Measurements from ENCODE around the gene CDH4. TPM values are rescaled to one million over a fixed set of nuclear protein-coding genes. Genes with fewer than 3 reads are reported as not detected.
A peak's percentile ranks its signal among the peaks of the same experiment; 100 is the strongest.

Gene CDH4
- total RNA-seq, 1 donor from 2014 or later = 8.9 TPM

DNA sequence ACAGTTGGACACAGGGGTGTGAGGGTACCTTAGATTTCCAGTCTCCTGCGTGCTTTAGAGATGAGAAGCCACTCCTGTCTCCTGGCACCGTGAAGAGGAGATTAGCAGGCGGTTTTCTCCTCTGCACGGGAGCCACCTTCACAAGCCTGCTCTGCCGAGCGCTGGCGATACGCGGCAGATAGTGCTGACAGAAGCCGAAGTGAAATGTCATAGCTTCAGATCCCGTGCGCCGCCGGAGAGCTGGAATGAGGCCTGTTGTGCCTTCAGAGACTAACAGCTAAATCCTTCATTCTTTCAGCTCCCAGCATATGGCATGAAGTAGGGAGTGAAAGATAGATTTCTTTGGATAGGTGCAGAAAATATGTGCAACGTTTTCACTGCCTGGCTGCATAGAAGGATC is 442.6 kb downstream of the CDH4 start:
- no peak for DNase-seq (ENCODE audit: low read depth, low spot score)
- TF ChIP-seq, protein P1, sequence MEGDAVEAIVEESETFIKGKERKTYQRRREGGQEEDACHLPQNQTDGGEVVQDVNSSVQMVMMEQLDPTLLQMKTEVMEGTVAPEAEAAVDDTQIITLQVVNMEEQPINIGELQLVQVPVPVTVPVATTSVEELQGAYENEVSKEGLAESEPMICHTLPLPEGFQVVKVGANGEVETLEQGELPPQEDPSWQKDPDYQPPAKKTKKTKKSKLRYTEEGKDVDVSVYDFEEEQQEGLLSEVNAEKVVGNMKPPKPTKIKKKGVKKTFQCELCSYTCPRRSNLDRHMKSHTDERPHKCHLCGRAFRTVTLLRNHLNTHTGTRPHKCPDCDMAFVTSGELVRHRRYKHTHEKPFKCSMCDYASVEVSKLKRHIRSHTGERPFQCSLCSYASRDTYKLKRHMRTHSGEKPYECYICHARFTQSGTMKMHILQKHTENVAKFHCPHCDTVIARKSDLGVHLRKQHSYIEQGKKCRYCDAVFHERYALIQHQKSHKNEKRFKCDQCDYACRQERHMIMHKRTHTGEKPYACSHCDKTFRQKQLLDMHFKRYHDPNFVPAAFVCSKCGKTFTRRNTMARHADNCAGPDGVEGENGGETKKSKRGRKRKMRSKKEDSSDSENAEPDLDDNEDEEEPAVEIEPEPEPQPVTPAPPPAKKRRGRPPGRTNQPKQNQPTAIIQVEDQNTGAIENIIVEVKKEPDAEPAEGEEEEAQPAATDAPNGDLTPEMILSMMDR (conservative IDR thresholded peaks at IDR 0.05) = no peak
- Mint-ChIP-seq H3K27ac (ENCODE audit: unreplicated experiment) (no peak overlapping the region), H3K4me1 (peaks cover 9% of the 10 kb centered on the region), H3K4me3 (no peak overlapping the region), H3K27me3 (ENCODE audit: low read depth) (no peaks in the 10 kb centered on the region), H3K36me3 (ENCODE audit: low read depth) (no peaks in the 10 kb centered on the region), H3K9me3 (no peaks in the 10 kb centered on the region)

DNA sequence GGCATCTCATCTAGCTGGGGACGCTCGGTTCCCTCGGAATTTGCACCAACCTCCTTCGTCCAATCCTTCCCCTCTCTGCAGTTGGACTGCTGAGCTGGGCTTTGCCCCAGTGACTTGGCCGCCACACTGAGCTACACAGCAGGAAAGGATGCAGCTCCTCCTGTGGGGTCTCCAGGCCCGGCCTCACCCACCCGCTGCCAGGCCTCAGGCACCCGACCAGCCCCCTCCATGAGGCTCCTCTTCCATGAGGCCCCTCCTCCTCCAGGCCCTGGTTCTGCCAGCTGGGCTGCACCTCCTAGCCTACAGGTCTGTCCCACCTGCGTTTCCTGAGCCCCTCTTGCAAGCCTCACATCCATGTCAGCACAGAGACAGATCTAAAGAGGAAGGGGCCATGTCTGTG is 443.7 kb downstream of the CDH4 start:
- H3K36me3 Mint-ChIP-seq (ENCODE audit: low read depth) = no peaks in the 10 kb centered on the region
- DNase-seq (ENCODE audit: low read depth, low spot score) = no peak
- H3K4me3 Mint-ChIP-seq = no peak overlapping the region
- H3K4me1 Mint-ChIP-seq = peaks cover 17% of the 10 kb centered on the region
- H3K9me3 Mint-ChIP-seq = no peaks in the 10 kb centered on the region
- H3K27me3 Mint-ChIP-seq (ENCODE audit: low read depth) = no peaks in the 10 kb centered on the region
- H3K27ac Mint-ChIP-seq (ENCODE audit: unreplicated experiment) = peak overlapping the region; percentile 27
- TF ChIP-seq, protein P1 (conservative IDR thresholded peaks at IDR 0.05) = no peak

DNA sequence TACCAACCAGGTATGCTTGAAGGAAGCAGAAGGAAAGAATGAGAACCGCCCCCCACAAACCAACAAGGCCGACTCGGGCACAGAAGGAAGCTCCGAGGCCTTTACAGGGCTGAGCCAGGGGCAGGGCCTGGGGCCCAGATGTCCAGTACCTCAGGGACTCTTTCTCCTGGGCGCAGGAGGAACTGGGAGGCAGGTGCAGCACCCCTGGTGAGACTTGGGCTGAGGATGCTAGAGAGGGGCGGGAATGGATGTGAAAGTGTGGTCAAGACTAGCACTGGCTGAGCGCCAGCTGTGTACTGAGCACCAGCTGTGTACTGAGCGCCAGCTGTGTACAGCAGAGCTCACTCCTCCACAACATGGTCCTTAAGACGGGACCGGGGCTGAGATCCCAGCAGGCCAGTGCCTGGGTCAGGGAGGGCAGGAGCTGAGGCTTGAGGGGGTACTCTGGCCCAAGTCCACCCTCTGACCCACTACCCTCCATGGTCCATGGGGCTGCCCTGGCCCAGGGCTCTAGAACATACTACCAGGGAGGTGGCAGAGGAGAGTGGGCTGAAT is 444.2 kb downstream of the CDH4 start:
- Mint-ChIP-seq H3K27ac (ENCODE audit: unreplicated experiment) (peak overlapping the region; percentile 27), H3K9me3 (no peaks in the 10 kb centered on the region), H3K27me3 (ENCODE audit: low read depth) (no peaks in the 10 kb centered on the region), H3K4me3 (no peak overlapping the region), H3K36me3 (ENCODE audit: low read depth) (no peaks in the 10 kb centered on the region), H3K4me1 (peaks cover 21% of the 10 kb centered on the region)
- DNase-seq (ENCODE audit: low read depth, low spot score) = no peak
- TF ChIP-seq, protein P1 (conservative IDR thresholded peaks at IDR 0.05) = no peak

DNA sequence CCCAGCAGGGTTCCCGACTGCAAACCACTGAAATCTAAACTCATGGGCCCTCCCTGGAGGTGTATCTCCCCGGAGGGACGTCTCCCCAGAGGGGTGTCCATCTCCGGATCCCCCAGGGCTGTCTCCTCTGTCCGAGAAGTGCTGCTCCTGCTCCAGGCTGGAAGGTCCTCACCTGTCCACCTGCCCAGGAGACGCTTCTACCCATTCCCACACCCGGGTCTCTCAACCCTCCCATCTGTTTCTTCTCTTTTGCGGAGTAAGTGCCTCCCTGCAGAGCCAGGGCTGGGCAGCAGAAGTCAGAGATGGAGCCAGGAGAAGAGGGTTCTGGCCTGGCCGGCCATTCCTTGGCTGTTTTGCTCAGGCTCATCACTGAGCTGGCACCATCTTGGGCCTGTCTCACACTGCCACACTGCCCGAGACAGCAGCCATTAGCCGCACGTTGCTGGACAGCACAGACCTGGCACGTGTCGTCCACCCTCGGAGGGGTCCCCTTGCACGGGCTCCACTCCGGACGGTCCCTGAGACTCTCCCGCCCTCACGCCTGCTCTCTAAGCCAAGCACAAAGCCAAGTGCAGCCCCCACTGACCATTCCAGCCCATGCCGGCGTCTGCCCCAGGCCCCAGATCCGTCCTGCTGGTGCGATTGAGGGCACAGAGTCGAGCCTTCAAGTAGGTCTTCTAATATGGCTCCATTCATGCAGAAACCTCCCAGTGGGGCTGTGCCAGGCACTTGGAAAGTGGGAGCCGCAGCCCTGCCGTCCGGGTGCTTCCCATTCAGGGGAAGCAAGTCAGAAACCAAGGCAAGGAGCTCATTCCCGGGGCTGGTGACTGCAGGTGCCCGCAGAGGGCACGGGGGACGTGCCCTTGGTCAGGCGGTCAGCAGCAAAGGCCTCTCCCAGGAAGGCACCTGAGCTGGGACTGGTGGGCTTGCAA is 445.9 kb downstream of the CDH4 start:
- H3K27me3 Mint-ChIP-seq (ENCODE audit: low read depth) = no peaks in the 10 kb centered on the region
- H3K4me3 Mint-ChIP-seq = no peak overlapping the region
- no peak for DNase-seq (ENCODE audit: low read depth, low spot score)
- no peaks in the 10 kb centered on the region for H3K36me3 Mint-ChIP-seq (ENCODE audit: low read depth)
- H3K27ac Mint-ChIP-seq (ENCODE audit: unreplicated experiment) = no peak overlapping the region
- TF ChIP-seq, protein P1 (conservative IDR thresholded peaks at IDR 0.05) = no peak
- H3K4me1 Mint-ChIP-seq = peaks cover 22% of the 10 kb centered on the region
- no peaks in the 10 kb centered on the region for H3K9me3 Mint-ChIP-seq

DNA sequence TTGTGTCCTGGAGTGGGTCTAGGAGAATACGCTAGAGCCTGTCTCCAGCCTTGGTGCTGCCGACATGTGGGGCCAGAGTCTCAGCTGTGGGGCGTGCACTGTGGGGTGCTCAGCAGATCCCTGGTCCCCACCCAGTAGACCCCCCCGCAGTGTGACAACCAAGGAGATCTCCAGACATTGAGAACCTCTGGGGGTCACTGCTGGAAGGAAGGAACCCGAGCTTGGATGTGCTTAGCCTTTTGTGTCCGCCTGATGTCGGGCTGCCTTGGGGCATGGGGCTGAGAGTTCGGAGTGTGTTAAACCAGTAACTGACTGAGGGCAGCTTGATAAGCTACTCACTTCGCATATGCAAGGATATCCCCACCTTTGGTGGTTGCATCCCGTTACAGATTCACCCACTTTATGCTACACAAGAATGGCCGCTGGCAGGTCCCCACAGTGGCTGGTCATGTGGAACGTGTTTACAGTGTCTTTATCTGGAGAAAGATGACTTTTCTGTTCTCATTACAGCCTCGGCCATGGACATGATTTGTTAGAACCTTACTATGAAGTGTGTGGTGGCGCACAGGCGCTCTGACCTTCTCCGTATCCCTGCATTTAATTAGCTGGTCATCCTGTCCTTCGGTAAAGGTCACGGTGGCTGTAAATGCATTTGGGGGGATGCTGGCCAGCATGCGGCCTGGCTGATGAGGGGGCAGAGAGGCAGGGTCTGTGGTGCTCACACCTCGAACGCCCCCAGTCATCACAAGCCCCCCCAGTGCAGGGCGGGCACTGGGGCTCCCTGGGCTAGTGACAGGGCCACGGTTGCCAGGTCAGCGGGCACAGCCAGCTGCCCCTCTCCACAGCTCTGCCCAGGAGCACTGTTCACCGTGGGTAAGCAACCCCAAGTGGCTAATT is 446.8 kb downstream of the CDH4 start:
- Mint-ChIP-seq H3K4me1 (peaks cover 22% of the 10 kb centered on the region), H3K27me3 (ENCODE audit: low read depth) (no peaks in the 10 kb centered on the region), H3K4me3 (no peak overlapping the region), H3K9me3 (no peaks in the 10 kb centered on the region), H3K27ac (ENCODE audit: unreplicated experiment) (peak overlapping the region; percentile 68), H3K36me3 (ENCODE audit: low read depth) (no peaks in the 10 kb centered on the region)
- DNase-seq (ENCODE audit: low read depth, low spot score) = no peak
- TF ChIP-seq, protein P1 (conservative IDR thresholded peaks at IDR 0.05) = no peak

Measured in neural crest cell (in vitro differentiated cells).